ENCODE data around the gene STK33.
A peak's percentile ranks its signal among the peaks of the same experiment; 100 is the strongest.

STK33 gene

GRCh38 chr11:8603696-8604077 is 9.7 kb upstream of the STK33 start:
- DNase-seq (ENCODE audit: low spot score), result no peak

GRCh38 chr11:8601376-8602133 is 7.5 kb upstream of the STK33 start:
- no peak for DNase-seq (ENCODE audit: low spot score)

GRCh38 chr11:8598506-8598905 is 4.5 kb upstream of the STK33 start:
- no peak for DNase-seq (ENCODE audit: low spot score)

- DNase-seq (ENCODE audit: low spot score), result no peak
These were observed 3.2 kb upstream of the STK33 start for GRCh38 chr11:8597182-8597581.

- DNase-seq (ENCODE audit: low spot score), result no peak
These were observed 2.5 kb upstream of the STK33 start for GRCh38 chr11:8596504-8597046.

GRCh38 chr11:8593455-8593854 is 573 bp downstream of the STK33 start:
- DNase-seq (ENCODE audit: low spot score), result peak; percentile 11

- DNase-seq (ENCODE audit: low spot score), result no peak
These were observed 6.1 kb downstream of the STK33 start for GRCh38 chr11:8587915-8588314.

- no peak for DNase-seq (ENCODE audit: low spot score)
These were observed 7.2 kb downstream of the STK33 start for GRCh38 chr11:8586805-8587204.

GRCh38 chr11:8586184-8586583 is 7.8 kb downstream of the STK33 start:
- no peak for DNase-seq (ENCODE audit: low spot score)

- no peak for DNase-seq (ENCODE audit: low spot score)
These were observed 9.5 kb downstream of the STK33 start for GRCh38 chr11:8584511-8584910.

- DNase-seq (ENCODE audit: low spot score), result no peak
These were observed 9.9 kb downstream of the STK33 start for GRCh38 chr11:8584082-8584481.

- no peak for DNase-seq (ENCODE audit: low spot score)
These were observed 12.7 kb downstream of the STK33 start for GRCh38 chr11:8581300-8581699.

- no peak for DNase-seq (ENCODE audit: low spot score)
These were observed 16.0 kb downstream of the STK33 start for GRCh38 chr11:8577791-8578581.

- DNase-seq (ENCODE audit: low spot score), result no peak
These were observed 19.2 kb downstream of the STK33 start for GRCh38 chr11:8574798-8575197.

- DNase-seq (ENCODE audit: low spot score), result no peak
These were observed 20.3 kb downstream of the STK33 start for GRCh38 chr11:8573777-8574176.

GRCh38 chr11:8567602-8568198 is 26.3 kb downstream of the STK33 start:
- DNase-seq (ENCODE audit: low spot score), result no peak

GRCh38 chr11:8566613-8567210 is 27.3 kb downstream of the STK33 start:
- DNase-seq (ENCODE audit: low spot score), result peak; percentile 8

- DNase-seq (ENCODE audit: low spot score), result no peak
These were observed 29.5 kb downstream of the STK33 start for GRCh38 chr11:8564526-8564925.

GRCh38 chr11:8561461-8561860 is 32.6 kb downstream of the STK33 start:
- no peak for DNase-seq (ENCODE audit: low spot score)

GRCh38 chr11:8558436-8558835 is 35.6 kb downstream of the STK33 start:
- no peak for DNase-seq (ENCODE audit: low spot score)

GRCh38 chr11:8545698-8546366 is 48.2 kb downstream of the STK33 start:
- no peak for DNase-seq (ENCODE audit: low spot score)

GRCh38 chr11:8544807-8545206 is 49.2 kb downstream of the STK33 start:
- DNase-seq (ENCODE audit: low spot score), result no peak

Measured in germinal center (tissue), 1 donor.